ENCODE results near the gene ADRA1B.

ADRA1B gene

DNA sequence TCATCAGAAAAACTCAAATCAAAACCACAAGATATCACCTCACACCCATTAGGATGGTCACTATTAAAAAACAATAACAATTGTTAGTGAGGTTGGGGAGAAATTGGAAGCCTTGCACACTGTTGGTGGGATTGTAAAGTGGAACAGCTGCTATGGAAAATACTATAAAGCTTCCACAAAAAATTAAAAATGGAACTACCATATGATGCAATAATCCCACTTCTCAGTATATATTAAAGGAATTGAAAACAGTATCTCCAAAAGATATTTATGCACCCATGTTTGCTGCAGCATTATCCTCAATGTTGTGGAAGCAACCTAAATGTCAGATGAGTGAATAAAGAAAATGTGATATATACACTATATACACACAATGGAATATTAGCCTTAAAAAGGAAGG is 14.5 kb upstream of the ADRA1B start:
- no peak for DNase-seq (ENCODE audit: low read depth)

DNA sequence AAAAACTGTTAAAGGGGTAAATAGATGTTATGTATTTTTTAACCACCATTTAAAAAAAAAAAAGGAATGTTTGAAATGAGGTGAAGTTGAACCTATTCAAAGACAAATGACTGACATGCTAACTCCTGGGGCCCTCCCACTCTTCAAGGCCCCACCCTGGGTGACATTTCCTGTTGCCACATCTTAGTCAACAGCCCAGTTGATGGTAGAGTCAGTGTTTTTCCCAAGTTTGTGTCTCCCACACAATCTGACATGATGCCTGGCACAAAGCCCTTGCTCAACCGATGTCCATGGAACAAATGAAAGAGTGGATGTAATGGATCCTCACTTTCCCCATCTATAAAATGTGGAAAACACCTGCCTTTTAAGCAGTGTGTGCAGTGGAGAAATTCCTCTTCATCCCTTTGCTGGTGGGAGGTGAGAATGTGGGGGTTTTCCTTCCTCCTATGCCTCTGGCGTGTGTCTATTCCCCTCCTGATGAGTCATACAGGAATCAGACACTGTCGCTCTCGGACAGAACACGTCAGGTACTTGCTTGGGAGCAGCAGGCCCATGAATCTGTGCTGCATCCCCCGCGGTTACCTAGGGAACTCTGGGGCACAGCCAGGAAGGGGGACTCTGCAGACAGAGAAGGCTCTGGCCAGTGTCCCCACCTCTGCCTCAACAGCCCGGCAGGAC is 13.7 kb upstream of the ADRA1B start:
- DNase-seq (ENCODE audit: low read depth), result peak; percentile 75

DNA sequence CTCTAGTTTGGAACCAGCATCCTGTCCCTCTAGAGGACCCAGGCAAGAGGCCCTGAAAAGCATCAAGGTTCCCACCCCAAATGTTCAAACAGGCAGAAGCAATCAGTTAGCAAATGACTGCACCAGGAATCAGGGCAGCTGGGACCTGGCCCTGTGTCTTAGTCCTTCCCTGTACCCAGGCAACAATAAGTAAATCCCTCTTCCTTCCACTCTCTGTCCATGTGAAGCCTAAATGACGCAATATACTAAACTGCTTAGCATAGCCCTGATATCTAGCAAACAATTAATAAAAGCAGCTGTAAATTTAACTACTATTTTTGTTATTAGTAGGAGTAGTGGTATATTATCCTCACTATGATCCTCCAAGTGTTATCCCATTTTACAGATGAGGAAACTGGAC is 13.2 kb upstream of the ADRA1B start:
- peak; percentile 24 for DNase-seq (ENCODE audit: low read depth)

DNA sequence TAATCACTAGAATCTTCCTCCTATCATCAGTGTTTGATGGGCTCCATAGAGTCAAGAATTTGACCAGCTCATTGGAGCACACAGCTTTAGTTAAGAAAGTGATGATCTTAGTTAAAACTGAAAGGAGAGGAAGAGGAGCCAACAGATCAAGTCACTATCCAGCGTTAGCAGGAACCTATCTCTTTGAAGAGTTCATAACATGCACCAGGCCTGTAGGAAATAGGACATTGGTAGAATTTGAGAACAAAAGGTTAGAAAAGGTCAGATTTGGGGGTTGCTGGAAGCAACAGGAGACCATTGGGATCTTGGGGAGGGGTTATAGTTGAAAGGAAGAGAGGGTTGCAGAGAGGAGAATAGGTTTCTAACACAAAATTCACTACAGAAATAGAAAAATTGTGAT is 11.4 kb upstream of the ADRA1B start:
- no peak for DNase-seq (ENCODE audit: low read depth)

DNA sequence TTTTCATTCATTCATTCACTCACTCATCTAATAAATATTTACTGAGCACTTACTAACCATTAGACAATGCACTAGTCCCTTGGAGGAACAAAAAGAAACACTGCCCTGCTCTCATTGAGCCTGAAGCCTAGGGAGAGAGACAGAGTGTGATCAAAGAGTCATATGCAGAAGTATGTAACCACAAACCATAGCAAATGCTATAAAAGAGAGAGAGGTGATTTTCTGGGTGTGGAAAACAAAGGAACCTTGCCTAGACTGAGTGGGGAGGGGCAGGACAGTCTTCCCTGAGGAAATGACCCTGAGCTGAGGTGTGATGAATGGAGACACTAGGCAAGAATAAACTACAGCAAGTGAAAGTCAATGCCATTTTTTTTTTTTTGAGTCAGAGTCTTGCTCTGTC is 10.8 kb upstream of the ADRA1B start:
- peak; percentile 91 for DNase-seq (ENCODE audit: low read depth)

DNA sequence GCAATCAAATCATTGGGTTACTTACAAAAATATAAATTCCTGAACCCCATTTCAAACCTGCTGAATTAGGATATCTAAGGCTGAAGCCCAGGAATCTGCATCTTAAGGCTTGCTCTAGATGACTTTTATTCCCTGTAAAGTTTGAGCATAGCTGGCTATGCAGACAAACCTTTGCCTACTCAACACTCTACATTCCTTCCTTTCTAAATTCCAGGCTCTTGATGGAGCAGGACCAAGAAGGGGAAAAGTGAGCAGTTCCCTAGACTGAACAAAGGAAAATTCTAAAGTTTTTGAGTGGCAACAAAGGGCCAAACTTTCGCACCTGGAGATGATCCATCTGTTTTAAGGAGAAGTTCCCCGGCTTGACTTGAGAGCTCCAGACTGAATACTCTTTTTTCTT is 9.8 kb upstream of the ADRA1B start:
- DNase-seq (ENCODE audit: low read depth), result no peak

DNA sequence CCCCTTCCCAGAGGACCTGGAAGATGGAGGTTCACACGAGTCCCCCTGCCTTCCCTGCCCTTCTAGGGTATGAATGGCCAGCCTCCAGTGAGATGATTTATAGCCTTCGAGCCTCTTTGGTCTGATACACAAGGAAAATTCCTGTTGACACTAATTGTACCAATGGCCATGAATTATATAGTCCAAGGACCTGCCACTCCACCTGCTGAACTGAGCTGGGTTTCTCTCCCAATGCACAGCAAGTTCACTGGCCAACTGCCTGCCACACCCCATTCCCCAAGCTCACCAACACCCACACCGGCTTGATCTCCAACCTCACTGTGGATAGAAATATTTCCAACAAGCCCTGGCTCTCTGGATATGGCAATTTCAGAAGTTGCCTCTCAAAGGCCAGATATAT is 9.3 kb upstream of the ADRA1B start:
- DNase-seq (ENCODE audit: low read depth), result no peak

DNA sequence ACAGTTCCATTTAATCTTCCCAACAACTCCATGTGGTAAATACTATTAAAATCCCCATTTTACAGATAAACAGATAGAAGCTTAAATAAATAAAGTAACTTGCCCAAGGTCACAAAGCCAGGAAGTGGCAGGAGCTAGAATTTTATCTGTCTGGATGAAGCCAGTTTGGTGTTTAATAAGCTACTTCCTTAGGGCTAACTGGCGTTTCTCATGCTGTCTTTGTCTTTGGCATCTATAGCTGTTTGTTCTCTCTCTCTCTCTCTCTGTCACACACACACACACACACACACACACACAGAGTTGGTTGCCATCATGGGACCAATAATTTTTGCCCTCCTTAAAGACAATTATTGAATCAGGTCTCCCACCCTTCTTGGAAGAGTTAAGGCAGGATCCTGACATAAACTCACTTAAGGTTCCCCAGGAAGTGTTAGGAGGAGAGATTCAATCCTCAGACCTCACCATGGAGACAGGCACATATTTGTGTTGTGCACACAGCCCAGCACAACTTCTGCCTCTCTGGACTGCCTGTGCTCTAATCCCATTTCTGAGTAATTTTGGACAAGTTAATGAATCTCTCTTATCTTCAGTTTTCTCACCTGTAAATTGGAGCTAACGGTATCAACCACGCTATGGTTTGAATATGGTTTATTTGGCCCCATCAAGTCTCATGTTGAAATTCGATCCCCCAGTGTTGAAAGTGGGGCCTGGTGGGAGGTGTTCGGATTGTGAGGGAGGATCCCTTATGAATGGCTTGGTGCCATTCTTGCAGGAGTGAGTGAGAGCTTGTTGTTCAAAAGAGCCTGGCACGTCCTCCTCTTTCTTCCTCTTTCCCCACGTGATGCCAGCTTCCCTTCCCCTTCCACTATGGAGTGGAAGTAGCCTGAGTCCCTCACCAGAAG is 8.3 kb upstream of the ADRA1B start:
- peak; percentile 63 for DNase-seq (ENCODE audit: low read depth)

DNA sequence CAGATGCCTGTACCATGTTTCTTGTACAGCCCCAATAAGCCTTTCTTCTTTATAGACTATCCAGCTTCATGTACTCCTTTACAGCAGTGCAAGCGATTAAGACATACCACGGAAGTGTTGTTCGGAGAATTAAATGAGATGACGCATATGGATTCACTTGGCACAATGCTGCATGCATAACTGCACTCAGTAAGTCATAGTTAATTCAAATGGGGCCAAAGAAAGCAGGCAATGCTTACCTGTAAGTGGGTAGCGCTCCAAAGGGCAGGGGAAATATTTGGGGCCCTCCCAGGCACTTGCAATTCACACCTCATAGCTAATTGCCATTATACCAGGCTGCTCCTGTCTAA is 7.7 kb upstream of the ADRA1B start:
- DNase-seq (ENCODE audit: low read depth), result no peak

DNA sequence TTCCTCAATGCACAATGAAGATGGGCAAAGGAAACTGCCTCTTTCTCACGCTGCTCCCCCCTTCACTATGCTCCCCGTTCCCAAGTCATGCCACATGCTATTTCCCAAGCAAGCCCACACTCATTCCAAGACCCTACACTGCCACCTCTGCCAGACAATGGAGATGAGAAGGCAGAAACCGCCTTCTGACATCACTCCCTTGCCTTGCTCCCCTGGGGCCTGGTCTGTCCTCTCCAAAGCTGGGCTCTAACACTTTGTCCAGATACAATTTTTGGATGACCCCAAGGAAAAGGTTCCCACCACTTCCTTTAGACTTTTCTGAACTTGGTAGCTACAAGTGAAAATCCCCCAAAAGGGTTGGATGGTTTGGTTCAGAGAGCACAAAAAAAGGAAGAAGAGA is 7.2 kb upstream of the ADRA1B start:
- no peak for DNase-seq (ENCODE audit: low read depth)

DNA sequence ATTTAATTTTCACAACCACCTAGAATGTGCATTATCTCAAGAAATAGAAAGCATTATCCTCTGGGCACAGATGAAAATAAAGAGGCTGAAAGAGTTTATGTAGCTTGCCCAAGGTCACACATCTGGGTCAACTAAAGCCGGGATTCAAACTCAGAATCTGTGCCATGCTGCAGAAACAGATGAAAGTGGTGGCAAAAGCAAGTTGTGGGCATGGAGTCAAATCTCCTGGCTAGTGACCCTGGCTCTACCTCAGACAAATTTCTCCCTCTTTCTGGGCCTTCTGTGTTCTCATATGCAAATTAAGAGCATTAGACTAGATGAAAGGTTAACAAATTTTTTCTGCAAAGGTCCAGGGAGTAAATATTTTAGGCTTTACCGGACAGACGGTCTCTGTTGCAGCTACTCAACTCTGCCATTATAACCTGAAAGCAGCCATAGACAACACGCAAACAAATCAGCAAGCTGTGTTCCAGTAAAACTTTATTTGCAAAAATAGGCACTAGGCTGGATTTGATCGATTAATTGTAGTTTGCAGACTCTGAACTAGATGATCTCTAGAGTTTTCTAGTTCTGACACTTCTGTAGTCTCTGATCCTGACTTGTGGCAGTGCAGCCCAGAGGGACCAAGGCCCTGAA is 6.0 kb upstream of the ADRA1B start:
- DNase-seq (ENCODE audit: low read depth), result no peak

DNA sequence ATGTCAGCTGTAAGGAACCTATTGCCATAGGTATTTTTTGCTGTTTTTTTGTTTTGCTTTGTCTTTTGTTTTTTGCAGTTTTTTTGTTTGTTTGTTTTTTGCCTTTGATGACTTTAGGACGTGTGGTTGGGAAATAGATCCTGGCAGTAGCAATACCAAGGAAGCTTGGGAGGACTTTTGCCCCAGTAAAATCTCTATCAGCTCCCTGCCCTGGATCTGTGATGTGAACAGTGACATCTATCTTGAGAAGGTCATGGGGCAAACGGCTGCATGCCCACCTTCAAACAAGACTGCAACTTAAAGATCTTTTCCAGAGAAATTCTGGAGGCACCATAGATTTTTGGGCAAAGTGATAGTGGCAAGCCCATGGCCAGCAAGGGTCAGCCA is 5.4 kb upstream of the ADRA1B start:
- DNase-seq (ENCODE audit: low read depth), result no peak

DNA sequence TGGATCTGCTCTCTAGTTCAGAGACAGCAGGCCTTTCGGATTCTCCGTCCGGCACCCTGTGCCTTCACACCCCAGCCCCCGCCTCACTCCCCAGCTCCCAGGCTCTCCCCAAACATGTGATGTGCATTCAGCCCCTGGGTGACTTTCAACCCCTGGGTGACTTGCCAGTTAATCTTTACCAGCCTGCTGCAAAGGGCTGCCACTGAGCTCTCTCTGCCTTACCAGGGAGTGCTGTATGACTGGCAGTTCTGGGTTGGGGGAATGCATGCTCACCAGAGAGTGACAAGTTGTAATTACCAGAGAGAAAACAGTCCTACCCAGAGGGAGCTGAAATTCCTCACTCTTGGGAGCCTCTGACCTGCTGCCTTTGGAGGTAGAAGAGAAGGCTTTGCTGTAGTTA is 4.9 kb upstream of the ADRA1B start:
- DNase-seq (ENCODE audit: low read depth), result no peak

DNA sequence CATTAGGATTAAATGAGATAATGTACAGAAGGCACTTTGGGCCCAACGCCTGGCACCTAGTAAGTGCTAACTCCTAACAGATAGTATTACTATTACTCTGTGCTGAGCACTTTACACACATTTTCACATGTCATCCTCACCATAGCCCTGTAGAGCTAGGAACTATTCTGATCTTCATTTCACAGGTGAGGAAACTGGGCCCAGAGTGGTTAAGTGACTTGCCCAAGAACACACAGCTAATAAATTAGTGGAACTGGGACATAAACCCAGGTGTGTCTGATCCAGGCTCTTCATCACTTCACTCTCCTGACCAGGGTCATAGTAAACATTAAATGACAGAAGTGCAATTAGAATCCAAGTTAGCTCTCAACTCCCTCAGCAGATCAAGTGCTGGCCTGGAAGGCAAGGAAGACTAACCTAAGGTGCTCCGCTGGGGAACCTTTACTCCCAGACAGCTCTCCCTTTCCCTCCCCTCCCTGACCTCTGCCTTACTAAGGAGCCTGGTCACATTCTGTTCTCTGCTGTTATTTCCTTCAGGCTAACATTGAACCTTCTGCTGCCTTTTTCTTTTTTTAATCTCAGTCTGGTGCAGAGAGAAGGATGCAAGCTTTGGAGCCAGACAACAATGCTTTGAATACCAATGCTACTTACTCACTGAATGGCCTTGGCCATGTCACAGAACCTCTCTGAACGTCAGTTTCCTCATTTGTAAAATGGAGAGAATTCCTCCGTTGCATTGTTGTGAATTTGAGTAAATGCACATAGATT is 4.1 kb upstream of the ADRA1B start:
- DNase-seq (ENCODE audit: low read depth), result peak; percentile 86

DNA sequence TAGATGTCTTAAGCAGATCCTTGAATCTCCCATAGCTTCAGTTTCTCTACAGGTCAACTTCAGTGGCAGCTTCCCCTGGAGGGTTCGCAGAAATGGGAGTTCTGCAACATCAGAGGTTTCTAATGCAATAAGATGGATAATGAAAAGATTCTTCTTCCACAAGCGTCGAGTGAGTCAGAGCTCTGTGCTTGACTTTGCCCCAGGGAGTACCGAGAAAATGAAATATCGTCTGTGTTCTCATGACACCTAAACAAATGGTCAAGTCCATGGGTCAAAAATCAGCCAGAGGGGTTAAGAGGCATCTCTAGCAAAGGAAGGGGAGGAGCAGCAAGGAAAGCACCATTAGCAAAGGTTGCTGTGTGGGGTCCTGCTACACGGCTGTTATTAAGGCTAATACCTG is 3.2 kb upstream of the ADRA1B start:
- DNase-seq (ENCODE audit: low read depth), result peak; percentile 94

DNA sequence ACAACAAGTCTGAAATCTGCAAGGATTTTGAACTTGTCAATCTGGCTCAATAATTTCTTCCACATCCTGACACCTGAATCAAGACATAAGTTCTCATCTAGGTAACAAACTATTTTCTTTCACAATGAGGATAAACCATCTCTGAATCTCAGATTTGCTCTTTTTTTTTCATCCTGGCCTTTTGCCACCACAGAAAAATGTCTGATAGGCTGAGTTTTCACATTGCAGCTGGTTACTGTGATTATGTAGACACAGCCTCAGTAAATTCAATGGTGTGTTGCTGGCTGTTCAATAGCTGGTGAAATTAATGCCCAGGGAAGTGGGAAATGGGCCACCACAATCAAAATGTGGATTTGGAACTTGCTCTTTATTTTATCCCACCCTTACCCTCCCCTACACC is 2.8 kb upstream of the ADRA1B start:
- peak; percentile 60 for DNase-seq (ENCODE audit: low read depth)

DNA sequence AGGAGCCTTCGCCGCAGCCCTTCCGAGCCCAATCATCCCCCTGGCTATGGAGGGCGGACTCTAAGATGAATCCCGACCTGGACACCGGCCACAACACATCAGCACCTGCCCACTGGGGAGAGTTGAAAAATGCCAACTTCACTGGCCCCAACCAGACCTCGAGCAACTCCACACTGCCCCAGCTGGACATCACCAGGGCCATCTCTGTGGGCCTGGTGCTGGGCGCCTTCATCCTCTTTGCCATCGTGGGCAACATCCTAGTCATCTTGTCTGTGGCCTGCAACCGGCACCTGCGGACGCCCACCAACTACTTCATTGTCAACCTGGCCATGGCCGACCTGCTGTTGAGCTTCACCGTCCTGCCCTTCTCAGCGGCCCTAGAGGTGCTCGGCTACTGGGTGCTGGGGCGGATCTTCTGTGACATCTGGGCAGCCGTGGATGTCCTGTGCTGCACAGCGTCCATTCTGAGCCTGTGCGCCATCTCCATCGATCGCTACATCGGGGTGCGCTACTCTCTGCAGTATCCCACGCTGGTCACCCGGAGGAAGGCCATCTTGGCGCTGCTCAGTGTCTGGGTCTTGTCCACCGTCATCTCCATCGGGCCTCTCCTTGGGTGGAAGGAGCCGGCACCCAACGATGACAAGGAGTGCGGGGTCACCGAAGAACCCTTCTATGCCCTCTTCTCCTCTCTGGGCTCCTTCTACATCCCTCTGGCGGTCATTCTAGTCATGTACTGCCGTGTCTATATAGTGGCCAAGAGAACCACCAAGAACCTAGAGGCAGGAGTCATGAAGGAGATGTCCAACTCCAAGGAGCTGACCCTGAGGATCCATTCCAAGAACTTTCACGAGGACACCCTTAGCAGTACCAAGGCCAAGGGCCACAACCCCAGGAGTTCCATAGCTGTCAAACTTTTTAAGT is 819 bp downstream of the ADRA1B start:
- no peak for DNase-seq (ENCODE audit: low read depth)

DNA sequence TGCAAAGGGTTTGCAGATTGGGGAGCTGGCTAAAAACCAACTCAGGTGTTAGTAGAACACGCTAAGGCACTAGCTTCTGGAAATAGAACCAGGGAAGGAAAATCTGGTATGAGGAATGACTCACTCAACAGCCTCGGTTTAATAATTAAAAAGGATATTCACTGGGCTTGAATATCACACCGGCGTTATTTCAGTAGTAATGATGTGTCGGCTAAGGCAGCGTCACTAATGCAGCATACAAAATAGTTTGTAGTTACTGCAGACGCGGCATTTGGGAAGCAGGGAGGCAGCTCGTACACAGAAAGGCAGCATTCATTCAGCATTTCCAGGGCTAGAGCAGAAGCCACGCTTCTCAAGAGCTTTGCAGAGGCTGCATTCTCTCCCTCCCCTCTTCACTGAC is 1.7 kb downstream of the ADRA1B start:
- DNase-seq (ENCODE audit: low read depth), result no peak

DNA sequence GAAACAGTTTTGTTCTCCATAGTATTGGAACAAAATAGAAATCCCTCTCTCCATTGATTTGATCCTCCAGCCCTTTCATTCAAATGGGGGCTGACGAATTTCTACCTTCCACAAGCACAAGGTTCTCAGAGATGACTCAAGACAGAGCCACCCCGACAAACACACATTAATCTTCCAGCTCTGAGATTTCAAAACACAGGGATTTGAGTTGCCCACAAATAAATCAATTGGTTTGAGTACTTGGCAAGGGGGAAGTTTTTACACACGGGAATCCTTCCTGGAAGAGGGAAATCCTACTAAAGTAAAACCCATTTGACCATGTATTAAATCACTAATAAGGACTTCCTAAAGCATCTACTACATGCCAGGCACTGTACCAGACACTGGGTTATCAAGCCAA is 5.4 kb downstream of the ADRA1B start:
- DNase-seq (ENCODE audit: low read depth), result peak; percentile 48

DNA sequence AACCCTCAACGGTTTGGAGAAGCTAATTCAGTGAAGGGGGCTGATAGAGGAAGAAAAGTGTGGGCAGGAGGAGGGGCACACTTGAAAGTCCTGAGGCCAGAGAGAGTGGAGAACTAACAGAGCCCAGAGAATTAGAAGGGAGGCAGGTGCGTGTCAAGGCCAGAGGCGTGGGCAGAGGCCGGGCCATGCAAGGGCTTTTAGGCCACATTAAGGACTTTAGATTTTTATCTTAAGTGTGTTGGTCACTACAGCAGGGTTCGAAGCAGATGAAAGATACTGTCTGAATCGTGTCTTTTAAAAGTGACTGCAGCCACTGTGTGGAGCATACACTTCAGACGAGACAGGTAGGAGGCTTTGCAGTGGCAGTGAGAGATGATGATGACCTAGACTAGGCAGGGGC is 6.7 kb downstream of the ADRA1B start:
- no peak for DNase-seq (ENCODE audit: low read depth)

DNA sequence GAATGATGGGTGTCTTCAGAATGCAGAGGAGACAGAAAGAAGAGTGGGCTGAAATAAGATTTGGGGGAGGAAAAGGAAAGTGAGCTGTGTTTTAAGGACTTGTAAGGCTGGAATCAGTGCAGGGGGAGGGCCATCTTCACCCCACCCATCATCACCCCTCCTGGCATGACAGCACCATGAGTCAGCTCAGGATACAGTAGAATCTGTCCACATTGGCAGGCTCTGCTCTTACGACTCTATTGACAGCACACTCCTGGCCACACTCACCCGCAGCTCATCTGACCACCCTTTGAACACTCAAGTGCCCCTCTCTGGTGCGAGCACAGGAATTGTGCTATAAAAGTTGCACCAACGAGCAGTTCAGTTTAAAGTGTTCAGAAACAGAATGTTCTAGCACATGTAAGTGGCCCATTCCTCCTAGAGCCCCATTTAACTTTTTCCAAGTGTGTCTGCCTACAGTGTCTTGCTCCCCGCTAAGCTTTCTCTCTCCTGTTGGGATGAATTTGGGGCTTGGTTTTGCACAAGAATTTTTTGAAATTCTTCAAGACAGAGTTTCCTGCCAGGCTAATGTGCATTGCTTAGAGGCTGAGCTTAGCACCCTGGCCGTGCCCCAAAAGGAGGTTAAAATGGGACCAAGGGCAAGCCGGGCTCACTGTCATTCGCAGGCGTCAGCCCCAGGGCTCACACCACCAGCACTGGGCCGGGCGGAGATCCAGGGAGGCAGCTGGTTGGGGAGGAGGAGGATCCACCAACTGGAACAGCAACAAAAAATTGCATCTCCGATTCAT is 12.0 kb downstream of the ADRA1B start:
- DNase-seq (ENCODE audit: low read depth), result peak; percentile 92

Measured in iris pigment epithelial cell (primary cell).